Parietal lobe (tissue), 1 donor: ENCODE data around the gene AGO1. TPM values are rescaled to one million over a fixed set of nuclear protein-coding genes. Genes with fewer than 3 reads are reported as not detected.

ENCODE experiments used
- total RNA-seq: library from RNA; depleted of rRNA; stranded (reverse); fragments of >200 nt; gene quantifications from one replicate; pipeline ENCODE4 v1.2.3, GENCODE V29; 2014

AGO1 gene
- total RNA-seq = 33.5 TPM

GRCh38 chr1:35882945-35883634, at the start of gene AGO1:
Gene AGO1, plus strand, starts transcription at chr1:35883209. Its CDS starts 213 bp downstream, at chr1:35883422.

GRCh38 chr1:35930593-35931445, 47.8 kb downstream of the AGO1 start, which contains the start of gene AGO3:
Gene AGO3, plus strand, starts transcription at chr1:35931105. Its CDS starts 322 bp downstream, at chr1:35931427.

Other genes with a start within 250 kb of the AGO1 start
- 22.2 TPM for gene PSMB2, start 241.7 kb upstream of the AGO1 start, total RNA-seq
- 63.5 TPM for gene C1orf216, start 164.3 kb upstream of the AGO1 start, total RNA-seq
- 4.4 TPM for gene CLSPN, start 113.2 kb upstream of the AGO1 start, total RNA-seq
- 122 TPM for gene AGO4, start 75.2 kb upstream of the AGO1 start, total RNA-seq
- gene AGO3, start 47.9 kb downstream of the AGO1 start, total RNA-seq = 61.7 TPM
- 23.8 TPM for gene TEKT2, start 200.9 kb downstream of the AGO1 start, total RNA-seq
- gene ADPRS, start 205.7 kb downstream of the AGO1 start, total RNA-seq = 20.0 TPM
- gene COL8A2, start 242.0 kb downstream of the AGO1 start, total RNA-seq = 0.94 TPM